ENCODE results near the gene ANKRD35. TPM values are rescaled to one million over a fixed set of nuclear protein-coding genes. Genes with fewer than 3 reads are reported as not detected.

Gene ANKRD35
- polyA plus RNA-seq, 1 of the 3 experiments (the other 2 are of a cell fraction) = 0.08 TPM

GRCh38 chr1:145912128-145912641 lies 26.5 kb upstream of the ANKRD35 start:
- no peaks in the 10 kb centered on the region for H4K20me1 ChIP-seq (ENCODE audit: insufficient read depth)
- peaks cover 12% of the 10 kb centered on the region for H3F3A ChIP-seq (replicated peaks; ENCODE audit: insufficient read depth)
- CTCF ChIA-PET = interaction anchor here (4.9 to 16.4 kb wide), 2 partner anchors 17 to 66 kb away, joined by 25 to 281 read pairs; partner anchors contain the start of gene NUDT17
- no peak overlapping the region for H3K27ac ChIP-seq (ENCODE audit: low read depth in 2 of 2, low read length in 1 of 2)
- WGBS (ENCODE audit: low lambda C conversion rate) = 84% methylated on average over 7 of the region's 11 CpGs
- H3K9me2 ChIP-seq = no peaks in the 10 kb centered on the region
- H3K27me3 ChIP-seq (ENCODE audit: insufficient read depth) = no peaks in the 10 kb centered on the region
- no peak overlapping the region for H3K4me2 ChIP-seq
- peaks cover 4 to 8% of the 10 kb centered on the region in 2 experiments; a peak in 2 of 4 replicates for H3K4me1 ChIP-seq (ENCODE audit: control insufficient read depth in 1 of 2, insufficient read depth in 2 of 2, low read depth in 1 of 2, low read length in 1 of 2)
- no peak for TF ChIP-seq EP300 (IDR thresholded peaks at IDR 0.05; ENCODE audit: borderline replicate concordance in 1 of 2, low read depth in 1 of 2, low read length in 1 of 2)
- TF ChIP-seq MAX (IDR thresholded peaks at IDR 0.05; ENCODE audit: low read depth) = no peak
- TF ChIP-seq MXI1 (IDR thresholded peaks at IDR 0.05; ENCODE audit: low read depth, low read length) = no peak
- no peak for TF ChIP-seq EZH2phosphoT487 (IDR thresholded peaks at IDR 0.05; ENCODE audit: borderline replicate concordance, low read depth)
- no peak for TF ChIP-seq JUND (IDR thresholded peaks at IDR 0.05)
- no peak for TF ChIP-seq TCF12 (IDR thresholded peaks at IDR 0.05)
- TF ChIP-seq NFIC (IDR thresholded peaks at IDR 0.05; ENCODE audit: borderline replicate concordance) = no peak
- TF ChIP-seq RCOR1 (IDR thresholded peaks at IDR 0.05; ENCODE audit: low read length) = no peak
- no peak for TF ChIP-seq YY1 (IDR thresholded peaks at IDR 0.05; ENCODE audit: low read depth)
- no peak for TF ChIP-seq NRF1 (IDR thresholded peaks at IDR 0.05; ENCODE audit: low read depth, low read length)
- TF ChIP-seq GABPA (IDR thresholded peaks at IDR 0.05; ENCODE audit: low read depth) = no peak
- TF ChIP-seq CTCF (IDR thresholded peaks at IDR 0.05) = no peak
- TF ChIP-seq RFX5 (IDR thresholded peaks at IDR 0.05; ENCODE audit: low read length) = no peak
- TF ChIP-seq FOXM1 (IDR thresholded peaks at IDR 0.05; ENCODE audit: low read depth) = no peak
- TF ChIP-seq IRF3 (IDR thresholded peaks at IDR 0.05; ENCODE audit: low read depth, low read length) = no peak
- TF ChIP-seq POLR2AphosphoS5 (IDR thresholded peaks at IDR 0.05; ENCODE audit: low read depth, low read length) = no peak
- TF ChIP-seq SMC3 (IDR thresholded peaks at IDR 0.05; ENCODE audit: low read depth, low read length) = no peak
- TF ChIP-seq USF1 (IDR thresholded peaks at IDR 0.05; ENCODE audit: borderline replicate concordance, low read depth) = no peak
- H2AFZ ChIP-seq (ENCODE audit: low read depth) = no peak overlapping the region
- H3K36me3 ChIP-seq (replicated peaks in 1 of 2; ENCODE audit: control insufficient read depth in 1 of 2, insufficient read depth in 2 of 2, low read length in 1 of 2) = peaks cover 30 to 36% of the 10 kb centered on the region in 2 experiments
- POLR2A ChIA-PET = no interaction called here
- DNase-seq = no peak
- H3K9me3 ChIP-seq = no peaks in the 10 kb centered on the region
- H3K79me2 ChIP-seq (ENCODE audit: insufficient read depth) = peaks cover 6% of the 10 kb centered on the region; the same call in 1 of the 2 replicates
- H3K4me3 ChIP-seq (ENCODE audit: low read depth in 2 of 2, low read length in 1 of 2) = no peak overlapping the region
- no peak overlapping the region for H3K9ac ChIP-seq
